Measurements from ENCODE around the gene TGIF2. TPM values are rescaled to one million over a fixed set of nuclear protein-coding genes. Genes with fewer than 3 reads are reported as not detected.
"Not testable (repeated sequence)": the region's sequence is repeated elsewhere in the genome, so short reads cannot be mapped to it uniquely, and the experiment has no call there.

The TGIF2 gene
- total and polyA plus RNA-seq, 12 donors = 3.4 to 17.9 (median 11.2) TPM

DNA sequence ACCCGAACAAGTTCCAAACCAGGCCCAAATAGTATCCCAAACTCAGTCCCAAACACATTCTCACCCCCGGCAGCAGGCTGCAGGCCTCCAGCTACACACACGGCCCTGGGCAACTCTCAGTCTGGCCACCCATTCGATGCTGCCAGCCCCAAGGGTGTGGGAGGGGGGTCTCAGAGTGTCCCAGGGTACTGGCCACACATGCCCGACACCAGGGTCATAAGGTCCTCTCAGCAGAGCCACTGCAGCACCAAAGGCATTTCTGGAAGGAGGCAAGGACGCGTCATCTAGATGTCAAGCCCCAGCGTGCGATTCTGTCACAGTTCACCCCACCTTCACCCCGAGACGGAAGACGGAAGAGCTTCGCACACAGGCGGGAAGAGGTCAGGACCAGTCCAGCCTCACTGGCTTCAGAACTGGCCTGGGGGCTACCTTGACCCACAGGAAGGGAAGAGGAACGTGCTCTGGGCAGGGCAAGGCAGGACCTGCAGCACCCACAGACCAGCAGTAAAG lies 22.6 kb upstream of the TGIF2 start:
- TF ChIP-seq, protein P1, sequence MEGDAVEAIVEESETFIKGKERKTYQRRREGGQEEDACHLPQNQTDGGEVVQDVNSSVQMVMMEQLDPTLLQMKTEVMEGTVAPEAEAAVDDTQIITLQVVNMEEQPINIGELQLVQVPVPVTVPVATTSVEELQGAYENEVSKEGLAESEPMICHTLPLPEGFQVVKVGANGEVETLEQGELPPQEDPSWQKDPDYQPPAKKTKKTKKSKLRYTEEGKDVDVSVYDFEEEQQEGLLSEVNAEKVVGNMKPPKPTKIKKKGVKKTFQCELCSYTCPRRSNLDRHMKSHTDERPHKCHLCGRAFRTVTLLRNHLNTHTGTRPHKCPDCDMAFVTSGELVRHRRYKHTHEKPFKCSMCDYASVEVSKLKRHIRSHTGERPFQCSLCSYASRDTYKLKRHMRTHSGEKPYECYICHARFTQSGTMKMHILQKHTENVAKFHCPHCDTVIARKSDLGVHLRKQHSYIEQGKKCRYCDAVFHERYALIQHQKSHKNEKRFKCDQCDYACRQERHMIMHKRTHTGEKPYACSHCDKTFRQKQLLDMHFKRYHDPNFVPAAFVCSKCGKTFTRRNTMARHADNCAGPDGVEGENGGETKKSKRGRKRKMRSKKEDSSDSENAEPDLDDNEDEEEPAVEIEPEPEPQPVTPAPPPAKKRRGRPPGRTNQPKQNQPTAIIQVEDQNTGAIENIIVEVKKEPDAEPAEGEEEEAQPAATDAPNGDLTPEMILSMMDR (IDR thresholded peaks at IDR 0.05) = no peak
- TF ChIP-seq POLR2A (IDR thresholded peaks at IDR 0.05) = peak; percentile 18 to 46
- peak; percentile 38 to 85 (median 77) for DNase-seq
- peaks cover 0 to 36% of the 10 kb centered on the region in 2 donors for H3K36me3 ChIP-seq (replicated peaks in 1 of 2)
- intact Hi-C loops (cut with DNase I) = loop anchor here in 1 of 2 donors (10.0 kb wide), 1 partner anchor 204 kb away; no protein-coding TSS in a partner anchor
- H3K27ac ChIP-seq = peak overlapping the region; percentile 50 to 82 (median 74)
- peaks cover 0 to 30% of the 10 kb centered on the region in 2 donors for H3K4me1 ChIP-seq (replicated peaks in 1 of 2)
- no peaks in the 10 kb centered on the region for H3K9me3 ChIP-seq (replicated peaks in 1 of 3)
- no peaks in the 10 kb centered on the region for H3K27me3 ChIP-seq
- H3K4me3 ChIP-seq = no peak overlapping the region
- 13 to 31% (median 25%) methylated on average over 8 to 15 of the region's 15 CpGs for WGBS, 4 donors

DNA sequence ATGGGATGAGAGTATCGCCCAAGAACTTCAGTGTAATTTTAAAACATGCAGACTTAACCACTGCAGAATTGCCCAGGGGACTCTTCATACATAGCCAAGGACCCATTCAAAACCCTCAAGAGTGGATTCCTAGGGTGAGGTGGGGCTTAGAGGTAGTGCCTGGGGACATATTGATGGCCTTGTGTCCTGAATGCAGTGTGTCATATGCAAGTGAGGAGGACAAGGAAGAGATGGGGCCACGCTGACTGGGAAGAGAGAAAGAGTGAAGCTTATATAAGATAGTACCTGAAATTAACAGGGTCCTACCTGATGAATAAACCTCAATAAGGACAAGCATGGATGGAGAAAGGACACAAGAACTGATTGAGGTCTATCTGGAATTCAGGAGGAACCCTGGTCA lies 18.1 kb upstream of the TGIF2 start:
- no peak for DNase-seq
- TF ChIP-seq, protein P1 (IDR thresholded peaks at IDR 0.05) = no peak
- TF ChIP-seq POLR2A (IDR thresholded peaks at IDR 0.05) = no peak
- Histone ChIP-seq H3K27ac (no peak overlapping the region), H3K9me3 (replicated peaks in 1 of 3) (no peaks in the 10 kb centered on the region), H3K4me3 (no peak overlapping the region), H3K4me1 (replicated peaks in 1 of 2) (peaks cover 0 to 9% of the 10 kb centered on the region in 2 donors), H3K36me3 (replicated peaks in 1 of 2) (no peaks in the 10 kb centered on the region), H3K27me3 (no peaks in the 10 kb centered on the region)
- intact Hi-C loops (cut with DNase I) = loop anchor here (5.0 to 10.0 kb wide), 2 partner anchors 37 to 200 kb away; no protein-coding TSS in a partner anchor
- WGBS, 4 donors = 80 to 100% (median 89%) methylated on average over 2 of the region's 2 CpGs

DNA sequence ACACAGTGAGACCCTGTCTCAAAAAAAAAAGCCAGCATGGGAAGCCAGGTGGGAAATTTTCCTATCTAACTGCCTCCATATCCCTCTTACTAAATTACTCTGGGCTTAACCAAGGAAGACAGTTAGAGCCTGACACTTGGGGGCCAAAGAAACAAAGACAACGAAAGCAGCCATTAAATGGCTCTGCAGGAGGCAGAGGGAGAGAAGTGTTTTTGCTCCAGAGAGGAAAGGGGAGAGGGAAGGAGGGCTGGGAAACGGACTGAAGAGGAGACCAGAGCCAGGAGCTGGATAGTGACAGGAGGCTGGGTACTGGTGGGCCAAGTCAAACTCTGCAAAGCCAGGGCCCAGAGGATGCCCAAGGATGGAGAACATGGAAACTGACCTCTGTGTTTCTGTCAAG lies 10.7 kb upstream of the TGIF2 start:
- no peaks in the 10 kb centered on the region for H3K36me3 ChIP-seq (replicated peaks in 1 of 2)
- no peak overlapping the region for H3K4me3 ChIP-seq
- H3K9me3 ChIP-seq (replicated peaks in 1 of 3) = no peaks in the 10 kb centered on the region
- H3K27ac ChIP-seq = no peak overlapping the region
- no peak for TF ChIP-seq POLR2A (IDR thresholded peaks at IDR 0.05)
- no peaks in the 10 kb centered on the region for H3K27me3 ChIP-seq
- intact Hi-C loops (cut with DNase I) = no loop called here
- DNase-seq = no peak
- no peaks in the 10 kb centered on the region for H3K4me1 ChIP-seq (replicated peaks in 1 of 2)
- 86 to 95% (median 90%) methylated on average over 2 of the region's 2 CpGs for WGBS, 4 donors

DNA sequence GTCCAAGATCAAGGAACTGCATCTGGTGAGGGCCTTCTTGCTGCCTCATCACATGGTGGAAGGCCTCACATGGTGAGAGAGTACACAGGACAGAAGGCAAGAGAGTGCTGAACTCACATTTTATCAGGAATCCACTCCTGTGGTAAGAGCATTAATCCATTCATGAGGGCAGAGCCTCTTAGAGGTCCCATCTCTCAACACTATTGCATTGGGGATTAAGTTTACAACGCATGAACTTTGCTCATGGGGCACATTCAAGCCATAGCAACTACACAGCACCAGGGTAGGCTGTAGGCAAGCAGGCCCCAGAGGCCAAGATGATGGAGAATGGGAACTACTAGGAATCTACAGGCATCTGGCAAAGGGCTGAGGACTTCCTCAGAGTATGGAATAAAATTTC lies 10.0 kb upstream of the TGIF2 start:
- Histone ChIP-seq H3K9me3 (replicated peaks in 1 of 3) (no peaks in the 10 kb centered on the region), H3K27ac (no peak overlapping the region), H3K36me3 (replicated peaks in 1 of 2) (no peaks in the 10 kb centered on the region), H3K27me3 (no peaks in the 10 kb centered on the region), H3K4me1 (replicated peaks in 1 of 2) (no peaks in the 10 kb centered on the region), H3K4me3 (no peak overlapping the region)
- intact Hi-C loops (cut with DNase I) = no loop called here
- DNase-seq = no peak
- no peak for TF ChIP-seq POLR2A (IDR thresholded peaks at IDR 0.05)
- 78 to 93% (median 92%) methylated on average over 1 of the region's 1 CpG for WGBS, 4 donors

DNA sequence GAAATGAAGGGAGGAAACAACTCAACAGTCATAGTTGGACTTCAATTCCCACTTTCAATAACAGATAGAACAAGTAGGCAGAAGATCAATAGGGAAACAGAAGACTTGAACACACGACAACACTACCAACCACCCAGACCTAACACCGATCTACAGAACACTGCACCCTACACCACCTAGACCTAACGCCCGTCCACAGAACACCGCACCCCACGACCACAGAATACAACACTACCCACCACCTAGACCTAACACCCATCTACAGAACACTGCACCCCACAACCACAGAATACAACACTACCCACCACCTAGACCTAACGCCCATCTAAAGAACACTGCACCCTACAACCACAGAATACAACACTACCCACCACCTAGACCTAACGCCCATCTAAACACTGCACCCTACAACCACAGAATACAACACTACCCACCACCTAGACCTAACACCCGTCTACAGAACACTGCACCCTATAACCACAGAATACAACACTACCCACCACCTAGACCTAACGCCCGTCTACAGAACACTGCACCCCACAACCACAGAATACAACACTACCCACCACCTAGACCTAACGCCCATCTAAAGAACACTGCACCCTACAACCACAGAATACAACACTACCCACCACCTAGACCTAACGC lies 9.2 kb upstream of the TGIF2 start:
- DNase-seq; H3K36me3 ChIP-seq (replicated peaks in 1 of 2); intact Hi-C loops (cut with DNase I); H3K4me3 ChIP-seq; H3K27ac ChIP-seq; H3K27me3 ChIP-seq; H3K4me1 ChIP-seq (replicated peaks in 1 of 2); H3K9me3 ChIP-seq (replicated peaks in 1 of 3): not testable (repeated sequence)
- 85 to 94% (median 90%) methylated on average over 11 to 13 of the region's 13 CpGs for WGBS, 4 donors

DNA sequence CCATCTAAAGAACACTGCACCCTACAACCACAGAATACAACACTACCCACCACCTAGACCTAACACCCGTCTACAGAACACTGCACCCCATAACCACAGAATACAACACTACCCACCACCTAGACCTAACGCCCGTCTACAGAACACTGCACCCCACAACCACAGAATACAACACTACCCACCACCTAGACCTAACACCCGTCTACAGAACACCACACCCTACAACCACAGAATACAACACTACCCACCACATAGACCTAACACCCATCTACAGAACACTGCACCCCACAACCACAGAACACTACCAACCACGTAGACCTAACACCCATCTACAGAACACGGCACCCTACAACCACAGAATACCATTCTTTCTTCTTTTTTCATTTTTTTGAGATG lies 8.7 kb upstream of the TGIF2 start:
- H3K27ac ChIP-seq; H3K4me1 ChIP-seq (replicated peaks in 1 of 2); intact Hi-C loops (cut with DNase I); DNase-seq; H3K36me3 ChIP-seq (replicated peaks in 1 of 2); H3K27me3 ChIP-seq; H3K4me3 ChIP-seq; H3K9me3 ChIP-seq (replicated peaks in 1 of 3): not testable (repeated sequence)
- 82 to 94% (median 86%) methylated on average over 6 of the region's 6 CpGs for WGBS, 4 donors

Data from adrenal gland (tissue), 12 donors.